OCI-LY1 (cell line): ENCODE results near the gene MMEL1.
A peak's percentile ranks its signal among the peaks of the same experiment; 100 is the strongest.

Experiments
- H2AFZ ChIP-seq: fragments of 200-600 bp; sonication (generic), shearing (Covaris generic); 2 replicates; pipeline ENCODE4 v1.6.0; 2014; ENCODE audit warnings: antibody characterized with exemption, mild to moderate bottlenecking, low read length
- H3F3A ChIP-seq: fragments of 200-600 bp; sonication (generic), shearing (Covaris generic); 2 replicates; pipeline ENCODE4 v1.6.0; 2014; ENCODE audit warnings: mild to moderate bottlenecking, antibody characterized with exemption, low read length, moderate library complexity; ENCODE audit not compliant: insufficient read depth
- H3K27ac ChIP-seq: fragments of 200-600 bp; sonication (generic); 2 replicates; pipeline ENCODE4 v1.5.1; 2014; ENCODE audit warnings: low read length, mixed run types, mild to moderate bottlenecking, low read depth; ENCODE audit not compliant: poor library complexity, severe bottlenecking
- H3K27me3 ChIP-seq: fragments of 200-600 bp; sonication (generic); 2 replicates; pipeline ENCODE4 v1.6.0; 2014; ENCODE audit warnings: antibody characterized with exemption, mild to moderate bottlenecking, low read length, moderate library complexity; ENCODE audit not compliant: insufficient read depth
- H3K36me3 ChIP-seq: fragments of 200-600 bp; sonication (generic); 2 replicates; pipeline ENCODE4 v1.6.1; 2014; ENCODE audit warnings: mild to moderate bottlenecking, antibody characterized with exemption, low read length, moderate library complexity, mixed read lengths; ENCODE audit not compliant: insufficient read depth
- H3K4me1 ChIP-seq: fragments of 200-600 bp; sonication (generic); 2 replicates; pipeline ENCODE4 v1.5.1; 2014; ENCODE audit warnings: mild to moderate bottlenecking, low read length, moderate library complexity; ENCODE audit not compliant: insufficient read depth, severe bottlenecking
- H3K4me2 ChIP-seq: fragments of 200-600 bp; sonication (generic), shearing (Covaris generic); 2 replicates; pipeline ENCODE4 v1.6.1; 2014; ENCODE audit warnings: low read length
- H3K4me3 ChIP-seq: fragments of 200-600 bp; sonication (generic); 2 replicates; pipeline ENCODE4 v1.5.1; 2014; ENCODE audit warnings: low read length, low read depth, mild to moderate bottlenecking, mixed read lengths; ENCODE audit not compliant: poor library complexity, severe bottlenecking
- H3K79me2 ChIP-seq: fragments of 200-600 bp; shearing (Covaris generic); 2 replicates; pipeline ENCODE4 v1.6.1; 2016; ENCODE audit warnings: mixed run types, low read length, mixed read lengths; ENCODE audit not compliant: insufficient read depth
- H3K9ac ChIP-seq: fragments of 200-600 bp; sonication (generic), shearing (Covaris generic); 2 replicates; pipeline ENCODE4 v1.6.1; 2014; ENCODE audit warnings: mild to moderate bottlenecking, low read length, mixed read lengths
- H3K9me2 ChIP-seq: fragments of 200-600 bp; sonication (generic), shearing (Covaris generic); 2 replicates; pipeline ENCODE4 v1.6.1; 2014; ENCODE audit warnings: low read depth, mild to moderate bottlenecking, low read length, mixed read lengths
- H3K9me3 ChIP-seq: fragments of 200-600 bp; shearing (Covaris generic); 2 replicates; pipeline ENCODE4 v1.6.1; 2014; ENCODE audit warnings: low read length, mixed read lengths
- H4K20me1 ChIP-seq: fragments of 200-600 bp; sonication (generic), shearing (Covaris generic); 2 replicates; pipeline ENCODE4 v1.6.0; 2016; ENCODE audit warnings: mild to moderate bottlenecking, low read length; ENCODE audit not compliant: insufficient read depth
- CTCF ChIP-seq: fragments of 200-600 bp; sonication (generic), shearing (Covaris generic); IDR thresholded peaks from 2 replicates; pipeline ENCODE4 v1.5.1; 2017; ENCODE audit warnings: mild to moderate bottlenecking, antibody characterized with exemption, low read length, moderate library complexity, mixed read lengths
- EZH2 ChIP-seq: fragments of 200-600 bp; sonication (generic), shearing (Covaris generic); IDR thresholded peaks from 2 replicates; pipeline ENCODE4 v1.8.0; 2017; ENCODE audit warnings: borderline replicate concordance, mixed run types, mild to moderate bottlenecking, antibody characterized with exemption, low read length, moderate library complexity, mixed read lengths

MMEL1 gene

GRCh38 chr1:2641381-2642130 lies 8.7 kb upstream of the MMEL1 start:
- H3K27ac ChIP-seq, result no peak overlapping the region
- no peaks in the 10 kb centered on the region for H3K9me2 ChIP-seq
- H3K36me3 ChIP-seq, result no peaks in the 10 kb centered on the region; the same call in 1 of the 2 replicates
- TF ChIP-seq EZH2, result no peak
- no peaks in the 10 kb centered on the region for H3F3A ChIP-seq
- H3K4me3 ChIP-seq, result peak overlapping the region; percentile 74
- no peaks in the 10 kb centered on the region for H4K20me1 ChIP-seq
- H2AFZ ChIP-seq, result no peak overlapping the region
- no peaks in the 10 kb centered on the region; the same call in 1 of the 2 replicates for H3K27me3 ChIP-seq
- H3K9me3 ChIP-seq, result peaks cover 9% of the 10 kb centered on the region
- peak overlapping the region; percentile 87 for H3K4me2 ChIP-seq
- H3K9ac ChIP-seq, result no peak overlapping the region; the same call in 1 of the 2 replicates
- peaks cover 10% of the 10 kb centered on the region for H3K4me1 ChIP-seq
- H3K79me2 ChIP-seq, result no peaks in the 10 kb centered on the region

- H3K79me2 ChIP-seq, result no peaks in the 10 kb centered on the region
- no peak overlapping the region for H3K4me3 ChIP-seq
- H3K9ac ChIP-seq, result no peak overlapping the region
- no peak overlapping the region for H3K27ac ChIP-seq
- H3K27me3 ChIP-seq, result no peaks in the 10 kb centered on the region; the same call in 1 of the 2 replicates
- TF ChIP-seq CTCF, result no peak
- TF ChIP-seq EZH2, result no peak
- no peak overlapping the region for H3K4me2 ChIP-seq
- H3K9me3 ChIP-seq, result peaks cover 13% of the 10 kb centered on the region
- H3F3A ChIP-seq, result no peaks in the 10 kb centered on the region
- no peak overlapping the region for H2AFZ ChIP-seq
- peaks cover 10% of the 10 kb centered on the region for H3K4me1 ChIP-seq
- H3K9me2 ChIP-seq, result no peaks in the 10 kb centered on the region
- no peaks in the 10 kb centered on the region; the same call in 1 of the 2 replicates for H3K36me3 ChIP-seq
- no peaks in the 10 kb centered on the region for H4K20me1 ChIP-seq
Measured at GRCh38 chr1:2640626-2641025, 7.8 kb upstream of the MMEL1 start.

- Histone ChIP-seq H3K27ac (no peak overlapping the region), H4K20me1 (no peaks in the 10 kb centered on the region), H3K9me2 (no peaks in the 10 kb centered on the region), H3K9ac (no peak overlapping the region), H3K36me3 (no peaks in the 10 kb centered on the region; the same call in 1 of the 2 replicates), H3K4me2 (no peak overlapping the region), H3K27me3 (no peaks in the 10 kb centered on the region; the same call in 1 of the 2 replicates), H2AFZ (no peak overlapping the region), H3F3A (no peaks in the 10 kb centered on the region), H3K9me3 (peaks cover 13% of the 10 kb centered on the region), H3K79me2 (no peaks in the 10 kb centered on the region), H3K4me1 (peaks cover 10% of the 10 kb centered on the region), H3K4me3 (no peak overlapping the region)
- TF ChIP-seq CTCF, result no peak
- no peak for TF ChIP-seq EZH2
Measured at GRCh38 chr1:2639607-2640521, 7.0 kb upstream of the MMEL1 start.
